ENCODE data around the gene MYBPH.

The MYBPH gene

DNA sequence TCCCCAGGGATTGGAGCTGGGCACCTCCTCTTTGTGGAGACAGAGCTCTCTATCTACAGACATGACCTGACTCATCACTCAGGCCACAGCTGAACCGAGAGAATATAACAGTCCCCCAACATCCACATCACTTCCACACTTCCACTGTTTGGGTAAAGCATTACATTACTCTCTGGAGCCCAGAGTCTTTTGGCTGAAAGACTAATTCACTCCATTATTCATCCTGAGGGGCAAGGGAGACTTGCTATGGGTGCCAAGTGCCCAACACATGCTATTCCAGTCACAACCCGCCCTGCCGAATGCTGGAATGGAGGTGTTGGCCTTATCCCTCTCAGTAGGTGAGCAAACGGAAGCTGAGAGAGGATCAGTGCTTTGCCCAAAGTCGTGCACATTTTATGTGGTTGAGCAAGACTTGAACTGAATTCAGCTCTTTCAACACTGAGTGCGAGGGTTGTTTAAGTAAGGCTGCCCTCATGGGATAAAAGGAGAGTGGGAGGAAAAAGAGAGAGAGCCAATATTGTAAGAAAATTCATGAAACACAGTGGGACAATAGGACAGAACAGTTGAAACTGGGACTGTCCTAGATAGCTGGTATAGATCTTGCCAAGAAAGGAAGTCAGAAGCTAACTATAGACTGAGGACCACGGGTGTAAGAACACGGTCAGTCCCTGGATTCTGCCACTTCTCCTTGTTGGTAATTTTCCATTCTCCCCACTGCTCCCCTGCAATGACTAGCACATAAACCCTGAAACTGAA is 24.4 kb upstream of the MYBPH start:
- no peak for DNase-seq (ENCODE audit: low read depth)

DNA sequence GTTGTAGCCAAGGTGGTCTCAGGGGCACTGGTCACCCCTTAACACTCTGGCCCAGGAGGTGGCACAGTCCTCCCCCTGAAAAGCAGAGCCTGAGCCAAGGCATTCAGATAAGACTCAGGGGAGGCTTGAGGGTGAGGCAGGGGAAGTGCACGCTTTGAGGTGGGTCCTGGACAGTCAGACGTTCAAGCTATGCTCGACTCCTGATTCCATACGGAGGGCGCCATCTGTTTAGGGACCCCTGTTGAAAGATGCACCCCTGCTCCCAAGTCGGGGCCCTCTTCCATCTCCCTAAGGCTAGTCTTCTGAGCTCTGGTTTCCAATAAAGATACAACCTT is 23.8 kb upstream of the MYBPH start:
- no peak for DNase-seq (ENCODE audit: low read depth)

DNA sequence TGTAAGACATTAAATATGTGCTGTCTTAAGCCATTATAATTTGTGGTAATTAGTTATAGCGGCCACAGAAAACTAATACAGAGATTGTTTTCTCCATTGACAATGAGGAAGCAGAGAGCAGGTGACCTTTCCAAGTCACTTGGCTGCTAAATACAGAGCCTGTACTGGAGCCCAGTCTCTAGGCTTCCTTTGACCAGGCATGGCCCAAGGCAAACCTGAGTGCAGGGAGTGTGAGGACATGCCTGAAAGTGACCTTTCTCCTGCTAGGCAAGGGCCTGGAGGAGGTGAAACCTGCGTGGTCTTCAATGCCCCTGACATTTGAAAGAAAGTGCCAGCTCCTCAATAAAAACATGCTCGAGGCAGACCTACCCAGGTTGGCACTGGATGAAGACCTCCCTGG is 23.4 kb upstream of the MYBPH start:
- no peak for DNase-seq (ENCODE audit: low read depth)

DNA sequence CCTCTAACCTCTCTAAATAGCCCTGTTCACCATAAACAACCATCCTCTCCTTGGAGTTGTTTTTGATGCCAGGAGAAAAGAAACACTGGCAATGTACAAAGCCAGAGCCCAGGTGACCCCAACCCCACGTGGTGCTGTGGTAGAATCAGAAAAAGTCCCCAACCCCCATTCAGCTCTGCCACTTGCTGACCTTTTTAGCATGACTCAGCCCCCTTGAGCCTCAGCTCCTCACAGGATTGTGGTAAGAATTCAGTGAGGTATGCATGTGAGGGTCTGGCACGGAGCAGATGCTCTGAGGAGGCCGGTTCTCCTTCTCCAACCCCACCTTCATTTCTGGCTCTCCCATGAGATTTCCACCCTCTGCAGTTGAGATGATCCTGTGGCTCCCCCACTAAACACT is 22.0 kb upstream of the MYBPH start:
- no peak for DNase-seq (ENCODE audit: low read depth)

DNA sequence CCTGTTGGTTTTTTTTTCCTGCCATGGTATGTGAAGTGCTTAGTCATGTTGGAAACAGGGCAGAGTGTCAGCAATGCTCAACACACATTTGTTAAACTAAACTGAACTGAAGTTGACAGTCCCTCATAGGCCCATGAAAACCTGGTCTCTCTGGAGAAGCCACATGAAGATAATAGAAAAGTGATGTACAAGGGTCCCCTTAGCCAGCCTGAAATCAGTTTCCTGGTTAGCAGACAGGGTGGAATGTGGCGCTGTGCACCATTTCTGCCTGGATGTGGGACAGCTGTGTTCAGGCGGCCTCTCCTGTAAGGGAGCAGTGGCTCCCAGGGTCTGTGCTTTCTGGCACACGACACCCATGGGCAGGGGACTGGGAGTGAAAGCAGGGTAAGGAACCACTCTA is 20.7 kb upstream of the MYBPH start:
- DNase-seq (ENCODE audit: low read depth): no peak

DNA sequence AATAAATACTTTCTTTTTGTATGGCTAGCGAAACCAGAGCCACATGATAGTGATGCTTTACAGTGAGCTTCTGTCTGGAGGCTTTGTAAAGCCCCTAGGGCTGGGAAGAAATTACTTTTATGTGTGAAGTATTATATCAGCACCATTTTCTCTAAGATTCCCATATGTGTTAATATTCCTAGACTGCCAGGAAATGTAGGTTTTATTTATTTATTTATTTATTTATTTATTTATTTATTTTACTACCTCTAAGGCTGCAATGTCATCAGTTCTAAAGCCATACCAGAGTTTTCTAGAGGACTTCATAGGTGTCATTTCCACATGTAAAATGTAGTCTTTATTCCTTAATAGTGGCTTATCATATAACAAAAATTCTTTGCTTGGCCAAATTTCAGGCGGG is 15.3 kb upstream of the MYBPH start:
- DNase-seq (ENCODE audit: low read depth): no peak

DNA sequence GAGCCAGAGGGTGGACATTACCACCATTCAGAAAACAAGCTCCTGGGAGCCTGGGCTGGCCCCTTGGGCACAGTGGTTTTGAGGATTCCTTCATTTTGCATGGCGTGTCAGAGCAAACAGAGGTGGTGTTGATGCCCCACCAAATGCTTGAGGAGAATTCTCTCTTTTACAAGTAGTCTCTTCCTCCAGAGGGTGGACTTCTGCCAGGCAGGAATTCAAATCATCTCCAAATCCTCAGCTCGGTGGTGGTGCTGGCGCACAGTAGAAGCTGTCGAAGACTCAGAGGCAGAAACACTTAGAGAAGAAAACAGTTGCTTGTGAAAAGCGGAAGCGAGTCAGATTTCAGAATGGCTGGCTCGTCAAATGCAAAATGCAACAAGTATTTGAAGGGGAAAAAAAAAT is 14.3 kb upstream of the MYBPH start:
- DNase-seq (ENCODE audit: low read depth): no peak

DNA sequence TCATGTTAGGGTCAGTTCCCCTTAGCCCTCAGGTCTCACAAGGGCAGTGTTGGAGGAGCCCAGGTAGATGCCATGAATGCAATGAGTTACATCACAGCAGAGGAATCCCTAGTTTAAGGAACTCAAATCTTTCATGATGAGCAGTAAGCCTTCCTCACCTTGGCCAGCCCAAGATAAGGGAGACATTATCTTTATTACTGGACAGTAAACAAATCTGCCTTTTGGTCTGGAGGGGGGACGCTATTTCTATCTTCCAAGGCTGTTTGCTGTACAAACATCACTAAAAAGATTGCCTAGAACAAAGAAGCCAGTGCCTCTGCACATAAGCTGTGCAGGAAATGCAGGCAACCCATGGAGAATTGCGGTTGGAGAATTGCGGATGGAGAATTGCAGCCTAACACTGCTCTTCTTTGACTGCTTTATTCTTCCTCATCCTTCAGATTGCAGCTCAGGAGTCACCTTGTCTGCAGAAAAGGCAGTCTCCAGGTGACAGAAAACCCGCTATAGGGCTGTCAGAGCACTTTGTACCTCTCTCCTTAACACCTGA is 13.1 kb upstream of the MYBPH start:
- DNase-seq (ENCODE audit: low read depth): no peak

DNA sequence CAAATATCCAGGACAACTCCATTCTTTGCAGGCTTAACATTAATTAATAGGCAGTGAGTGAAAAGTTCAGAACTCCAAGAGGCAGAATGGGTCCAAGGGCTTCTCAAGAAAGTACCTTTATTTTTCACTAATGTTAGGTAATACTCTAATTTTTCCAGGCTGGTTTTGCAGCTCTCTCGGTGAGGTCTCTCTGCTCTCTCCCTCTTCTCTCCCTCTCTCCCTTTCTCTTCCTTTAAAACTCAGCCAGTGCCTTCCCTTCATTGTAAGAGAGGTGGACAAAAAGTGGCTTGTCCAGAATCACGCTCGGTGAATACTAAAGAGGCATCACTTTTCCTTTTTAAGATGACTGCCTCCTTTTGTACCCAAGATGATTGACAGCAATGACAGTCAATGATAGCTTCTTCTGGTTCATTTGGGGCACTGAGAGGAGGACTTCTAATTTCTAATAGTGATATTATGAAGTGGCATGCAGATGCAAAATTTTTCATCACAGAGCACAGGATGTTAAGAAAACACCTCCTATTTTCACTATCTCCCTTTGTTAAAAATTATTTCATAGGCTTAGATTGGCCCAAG is 12.2 kb upstream of the MYBPH start:
- no peak for DNase-seq (ENCODE audit: low read depth)

DNA sequence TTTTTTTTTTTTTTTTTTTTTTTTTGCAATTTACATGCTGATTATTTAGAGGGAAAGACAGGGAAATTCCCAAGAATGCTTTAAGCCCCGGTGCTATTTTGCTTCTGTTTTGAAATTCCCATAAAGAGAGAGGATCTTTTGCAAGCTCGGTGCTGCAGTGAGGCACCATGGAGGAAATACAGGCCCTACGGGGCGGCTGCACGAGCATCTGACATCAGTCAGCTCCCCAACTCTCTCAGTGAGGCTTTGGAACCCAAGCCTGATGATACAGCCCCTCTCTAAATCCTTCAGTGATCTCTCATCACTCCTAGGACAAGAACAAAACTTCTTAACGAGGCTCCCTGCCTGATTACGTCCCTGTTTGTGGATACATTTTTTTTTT is 11.7 kb upstream of the MYBPH start:
- DNase-seq (ENCODE audit: low read depth): no peak

DNA sequence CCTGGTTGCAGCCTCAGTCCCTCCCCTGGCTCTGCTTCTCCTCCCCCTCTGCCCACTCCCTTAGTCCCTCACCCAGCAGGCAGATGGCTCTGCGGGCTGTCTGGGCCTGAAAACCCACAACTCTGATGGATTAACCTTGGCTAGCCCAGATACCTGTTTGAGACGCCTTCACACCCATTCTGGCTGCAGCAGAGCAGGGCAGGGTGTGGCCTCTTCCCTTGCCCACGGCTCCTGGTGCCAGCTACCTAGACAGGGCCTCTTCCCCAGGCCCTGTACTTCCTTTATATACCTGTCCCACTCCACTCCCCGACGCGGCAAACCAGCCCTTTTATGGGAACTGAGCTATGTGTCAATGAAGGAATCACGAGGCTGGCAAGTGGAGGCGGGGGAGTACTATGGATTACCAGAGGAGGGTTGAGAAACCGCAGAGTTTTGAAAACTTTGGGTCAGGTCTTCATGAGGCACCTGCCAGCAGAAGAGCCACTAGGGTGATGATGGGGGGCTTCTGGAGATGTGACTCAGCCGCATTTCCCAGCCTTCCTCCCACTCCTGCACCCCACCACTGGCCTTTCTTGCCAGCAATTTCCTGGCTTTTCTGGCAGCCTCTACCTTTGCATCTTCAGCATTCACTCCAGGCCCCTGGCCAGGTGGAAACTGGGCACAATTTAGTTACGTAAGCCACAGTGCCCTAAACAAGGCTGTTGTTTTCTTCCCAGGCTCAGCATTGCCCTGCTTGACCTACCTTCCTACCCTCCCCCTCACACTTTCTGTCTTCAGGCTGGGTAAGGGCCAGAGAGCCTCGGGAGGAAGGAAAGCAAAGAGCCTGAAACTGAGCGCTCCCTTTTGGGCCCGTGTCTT is 11.0 kb upstream of the MYBPH start, which contains the start of gene CHI3L1:
CHI3L1 (minus strand) TSS at position 259 of the 858 bp plus-strand sequence; CDS start at position 178, 81 bp downstream.
- DNase-seq (ENCODE audit: low read depth): no peak

DNA sequence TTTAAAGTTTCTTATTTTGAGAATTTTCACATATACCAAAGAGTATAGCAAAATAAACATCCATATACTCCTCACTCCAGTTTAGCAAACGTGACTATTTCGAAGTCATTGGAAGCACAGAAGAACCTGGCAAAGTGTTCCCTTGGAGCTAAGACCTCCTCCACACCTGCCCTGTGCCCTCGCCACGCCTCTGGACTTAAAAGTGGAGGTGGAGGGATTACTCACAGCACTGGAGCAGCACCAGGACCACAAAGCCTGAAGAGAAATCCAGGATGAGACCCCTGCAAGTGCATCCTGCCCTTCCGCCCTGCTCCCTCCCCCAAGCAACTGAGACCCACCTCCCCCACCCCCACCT is 10.4 kb upstream of the MYBPH start:
- DNase-seq (ENCODE audit: low read depth): no peak

DNA sequence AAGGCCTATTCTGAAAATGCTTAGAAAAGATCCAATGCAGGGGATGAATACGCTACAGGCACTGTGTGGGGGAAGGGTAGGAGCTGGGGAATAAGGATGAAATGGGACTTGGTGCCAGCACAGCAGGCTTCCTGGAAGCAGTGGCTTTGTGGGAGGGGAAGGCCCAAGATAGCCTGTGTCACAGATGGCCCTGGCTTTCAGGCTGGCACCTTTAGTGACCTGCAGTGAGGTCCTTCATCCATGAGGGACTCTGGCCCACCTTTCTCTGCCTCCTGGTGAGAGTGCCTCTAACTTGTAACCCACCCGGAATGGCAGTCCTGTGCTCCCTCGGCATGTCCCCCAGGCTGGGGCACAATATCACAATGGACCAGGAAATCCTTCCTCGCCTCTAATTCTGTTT is 10.0 kb upstream of the MYBPH start:
- no peak for DNase-seq (ENCODE audit: low read depth)

DNA sequence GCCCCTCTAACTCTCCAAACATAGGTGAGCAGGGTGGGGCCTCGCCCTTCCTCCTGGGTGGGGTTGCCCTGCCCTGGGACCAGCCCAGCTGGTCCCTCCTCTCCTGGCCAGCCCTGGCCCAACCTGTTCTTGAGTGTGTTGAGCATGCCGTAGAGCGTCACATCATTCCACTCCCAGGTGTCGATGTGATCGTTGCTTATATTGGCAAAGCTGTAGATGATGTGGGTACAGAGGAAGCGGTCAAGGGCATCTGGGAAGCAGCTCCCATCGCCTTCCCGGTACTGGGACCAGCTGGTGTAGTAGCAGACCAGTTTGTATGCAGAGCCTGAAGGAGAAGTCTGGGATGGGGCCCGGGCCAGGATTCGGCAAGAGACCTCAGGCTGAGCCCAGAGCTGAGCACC is 9.4 kb upstream of the MYBPH start:
- no peak for DNase-seq (ENCODE audit: low read depth)

DNA sequence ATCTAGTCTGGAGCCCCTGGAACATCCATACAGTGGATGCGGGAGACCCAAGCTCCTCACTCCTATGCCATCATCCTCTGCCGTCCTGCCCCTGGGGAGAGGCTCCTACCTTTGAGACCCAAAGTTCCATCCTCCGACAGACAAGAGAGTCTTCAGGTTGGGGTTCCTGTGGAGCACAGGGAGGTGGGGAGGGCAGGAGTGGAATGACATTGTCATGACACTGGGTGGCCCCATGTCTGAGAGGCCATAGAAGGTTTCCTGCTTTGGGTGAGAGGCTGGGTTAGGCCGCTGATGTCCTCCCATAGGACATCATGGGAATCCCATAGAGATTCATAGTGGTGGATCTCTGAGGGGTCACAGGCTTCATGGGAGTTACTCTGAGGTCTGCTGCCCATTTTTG is 8.8 kb upstream of the MYBPH start:
- DNase-seq (ENCODE audit: low read depth): no peak

DNA sequence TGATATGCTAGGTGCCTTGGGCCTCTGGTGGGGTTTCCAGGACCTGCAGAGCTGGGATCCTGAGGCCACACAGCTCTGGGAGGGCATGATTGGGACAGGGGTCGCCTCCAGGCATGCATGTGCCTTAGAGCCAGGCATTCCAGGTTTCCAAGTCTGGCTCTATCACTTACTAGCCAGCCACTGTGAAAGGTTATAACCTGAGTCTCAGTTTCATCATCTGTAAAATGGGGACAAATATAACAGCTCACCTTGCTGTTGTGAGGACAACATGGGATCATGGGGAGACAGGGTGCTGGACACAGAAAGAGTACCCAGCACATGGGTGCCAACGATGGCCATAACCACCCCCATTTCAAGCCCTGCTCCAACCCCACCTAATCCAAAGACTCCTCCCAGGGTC is 8.2 kb upstream of the MYBPH start:
- DNase-seq (ENCODE audit: low read depth): no peak

DNA sequence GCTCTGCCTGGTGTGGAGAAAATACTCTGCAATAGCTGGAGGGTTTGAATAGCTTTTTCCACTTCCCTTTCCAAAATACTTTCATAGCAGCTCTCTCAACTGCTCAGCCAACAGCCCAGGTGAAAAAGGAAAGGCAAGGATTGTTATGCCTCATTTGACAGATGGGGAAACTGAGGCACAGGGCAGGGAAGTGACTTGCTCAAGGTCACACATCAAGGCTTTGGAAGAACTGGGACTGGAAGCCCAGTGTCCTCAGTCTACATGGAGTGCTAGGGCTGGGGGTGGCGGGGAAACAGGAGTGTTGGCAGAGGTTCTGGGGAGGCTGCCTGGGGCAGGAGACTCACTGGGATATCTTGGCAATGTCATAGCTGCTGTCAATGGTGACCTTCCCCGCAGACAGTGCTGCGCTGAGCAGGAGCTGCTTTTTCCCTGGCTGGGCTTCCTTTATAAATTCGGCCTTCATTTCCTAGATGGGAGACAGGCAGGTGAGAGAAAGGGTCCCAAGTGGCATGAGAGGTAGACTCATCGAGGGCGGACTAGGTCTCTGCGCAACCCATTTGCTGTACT is 6.8 kb upstream of the MYBPH start:
- no peak for DNase-seq (ENCODE audit: low read depth)

DNA sequence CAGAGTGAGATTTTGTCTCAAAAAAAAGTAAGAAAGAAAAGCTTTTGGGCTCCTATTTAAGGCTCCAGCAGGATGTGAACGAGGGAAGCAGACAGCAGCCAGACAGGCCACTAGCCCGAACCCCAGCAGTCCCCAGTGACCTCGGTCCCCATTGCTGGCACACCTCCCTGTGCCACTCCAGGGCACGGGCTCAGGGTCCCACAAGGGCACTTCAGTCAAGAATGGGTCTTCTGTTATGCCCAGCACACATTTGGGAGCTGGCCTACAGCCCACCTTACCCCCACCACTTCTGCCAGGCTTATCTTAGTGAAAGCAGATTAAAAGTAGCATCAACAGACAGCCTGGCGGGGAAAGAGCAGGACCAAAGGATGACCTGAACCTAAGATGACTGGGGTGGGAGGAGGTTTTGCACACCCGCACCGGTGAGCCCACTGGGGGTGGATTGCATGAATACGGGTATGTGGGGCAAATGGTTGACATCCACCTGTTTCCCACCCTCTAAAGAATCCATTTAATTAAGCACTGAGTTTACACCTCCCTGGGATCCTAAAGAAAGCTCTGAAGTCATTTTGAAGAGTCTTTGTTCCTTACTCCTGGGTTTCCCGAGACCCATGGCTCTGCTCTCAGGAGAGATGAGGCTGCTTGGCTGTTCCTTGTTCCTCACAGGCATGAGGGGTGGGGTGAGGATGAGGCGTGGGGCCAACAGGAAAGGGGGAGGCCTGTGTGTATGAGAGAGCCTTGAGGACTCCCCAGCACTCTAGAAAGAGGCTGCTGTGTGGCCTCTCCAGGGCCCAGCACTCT is 6.2 kb upstream of the MYBPH start:
- no peak for DNase-seq (ENCODE audit: low read depth)

DNA sequence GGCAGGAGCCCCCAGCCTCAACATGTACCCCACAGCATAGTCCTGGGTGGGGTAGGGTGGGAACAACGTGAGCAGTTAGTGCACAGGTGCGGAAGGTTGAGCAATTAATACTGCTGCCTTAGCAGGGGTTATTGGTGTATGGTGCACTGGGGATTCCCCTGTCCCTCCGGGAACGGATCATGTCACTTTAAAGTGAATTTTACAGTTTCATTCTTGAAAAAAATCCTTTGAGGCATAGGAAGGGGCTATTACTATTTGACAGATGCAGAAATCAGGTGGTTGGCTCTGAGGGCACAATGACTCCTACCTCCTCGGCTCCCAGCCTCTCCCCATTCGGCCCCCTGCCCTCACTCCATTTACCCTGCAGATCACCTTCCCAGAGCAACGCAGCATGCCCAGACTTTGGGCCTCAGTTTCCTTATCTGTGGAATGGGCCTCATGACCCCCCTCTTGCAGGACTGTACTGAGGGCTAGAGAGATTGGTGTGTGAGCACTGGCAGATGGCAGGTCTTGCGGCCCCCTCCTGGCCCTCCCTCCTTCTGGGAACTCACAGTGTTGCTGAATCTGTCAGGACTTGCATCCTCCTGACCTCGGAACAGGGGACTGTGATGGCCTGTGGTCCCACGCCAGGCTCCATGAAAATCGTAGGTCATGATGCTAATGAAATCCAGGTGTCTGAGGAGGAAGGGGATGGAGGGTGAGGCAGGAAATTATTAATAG is 5.1 kb upstream of the MYBPH start:
- no peak for DNase-seq (ENCODE audit: low read depth)

DNA sequence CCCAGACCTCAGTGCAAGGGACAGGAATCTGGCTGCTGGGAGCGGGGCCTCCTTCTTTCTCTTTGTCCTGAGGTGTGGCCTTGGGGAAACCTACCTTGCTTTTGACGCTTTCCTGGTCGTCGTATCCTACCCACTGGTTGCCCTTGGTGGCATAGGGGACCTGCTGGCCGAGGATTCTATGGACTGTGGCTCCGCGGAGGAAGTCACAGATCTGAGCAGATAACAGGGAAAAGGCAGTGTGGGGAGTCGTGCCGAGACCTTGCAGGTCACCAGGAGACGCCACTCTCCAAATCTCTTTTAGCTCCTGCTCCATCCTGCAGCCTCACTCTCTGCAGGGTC is 4.0 kb upstream of the MYBPH start:
- no peak for DNase-seq (ENCODE audit: low read depth)
